Measurements from ENCODE around the gene EME2.

Gene EME2

GRCh38 chr16:1778200-1779179, 5.9 kb downstream of the EME2 start:
- no peak for DNase-seq (ENCODE audit: low read depth)
- TF ChIP-seq, protein P1, sequence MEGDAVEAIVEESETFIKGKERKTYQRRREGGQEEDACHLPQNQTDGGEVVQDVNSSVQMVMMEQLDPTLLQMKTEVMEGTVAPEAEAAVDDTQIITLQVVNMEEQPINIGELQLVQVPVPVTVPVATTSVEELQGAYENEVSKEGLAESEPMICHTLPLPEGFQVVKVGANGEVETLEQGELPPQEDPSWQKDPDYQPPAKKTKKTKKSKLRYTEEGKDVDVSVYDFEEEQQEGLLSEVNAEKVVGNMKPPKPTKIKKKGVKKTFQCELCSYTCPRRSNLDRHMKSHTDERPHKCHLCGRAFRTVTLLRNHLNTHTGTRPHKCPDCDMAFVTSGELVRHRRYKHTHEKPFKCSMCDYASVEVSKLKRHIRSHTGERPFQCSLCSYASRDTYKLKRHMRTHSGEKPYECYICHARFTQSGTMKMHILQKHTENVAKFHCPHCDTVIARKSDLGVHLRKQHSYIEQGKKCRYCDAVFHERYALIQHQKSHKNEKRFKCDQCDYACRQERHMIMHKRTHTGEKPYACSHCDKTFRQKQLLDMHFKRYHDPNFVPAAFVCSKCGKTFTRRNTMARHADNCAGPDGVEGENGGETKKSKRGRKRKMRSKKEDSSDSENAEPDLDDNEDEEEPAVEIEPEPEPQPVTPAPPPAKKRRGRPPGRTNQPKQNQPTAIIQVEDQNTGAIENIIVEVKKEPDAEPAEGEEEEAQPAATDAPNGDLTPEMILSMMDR (IDR thresholded peaks at IDR 0.05; ENCODE audit: insufficient read depth, low read depth, low read length, missing control alignments) = no peak
- H3K4me3 ChIP-seq (ENCODE audit: low read depth, low read length) = no peak overlapping the region

- no peak for DNase-seq (ENCODE audit: low read depth)
- TF ChIP-seq, protein P1 (IDR thresholded peaks at IDR 0.05; ENCODE audit: insufficient read depth, low read depth, low read length, missing control alignments) = no peak
- no peak overlapping the region for H3K4me3 ChIP-seq (ENCODE audit: low read depth, low read length)
Measured at GRCh38 chr16:1779234-1779701, 6.7 kb downstream of the EME2 start.

DNA sequence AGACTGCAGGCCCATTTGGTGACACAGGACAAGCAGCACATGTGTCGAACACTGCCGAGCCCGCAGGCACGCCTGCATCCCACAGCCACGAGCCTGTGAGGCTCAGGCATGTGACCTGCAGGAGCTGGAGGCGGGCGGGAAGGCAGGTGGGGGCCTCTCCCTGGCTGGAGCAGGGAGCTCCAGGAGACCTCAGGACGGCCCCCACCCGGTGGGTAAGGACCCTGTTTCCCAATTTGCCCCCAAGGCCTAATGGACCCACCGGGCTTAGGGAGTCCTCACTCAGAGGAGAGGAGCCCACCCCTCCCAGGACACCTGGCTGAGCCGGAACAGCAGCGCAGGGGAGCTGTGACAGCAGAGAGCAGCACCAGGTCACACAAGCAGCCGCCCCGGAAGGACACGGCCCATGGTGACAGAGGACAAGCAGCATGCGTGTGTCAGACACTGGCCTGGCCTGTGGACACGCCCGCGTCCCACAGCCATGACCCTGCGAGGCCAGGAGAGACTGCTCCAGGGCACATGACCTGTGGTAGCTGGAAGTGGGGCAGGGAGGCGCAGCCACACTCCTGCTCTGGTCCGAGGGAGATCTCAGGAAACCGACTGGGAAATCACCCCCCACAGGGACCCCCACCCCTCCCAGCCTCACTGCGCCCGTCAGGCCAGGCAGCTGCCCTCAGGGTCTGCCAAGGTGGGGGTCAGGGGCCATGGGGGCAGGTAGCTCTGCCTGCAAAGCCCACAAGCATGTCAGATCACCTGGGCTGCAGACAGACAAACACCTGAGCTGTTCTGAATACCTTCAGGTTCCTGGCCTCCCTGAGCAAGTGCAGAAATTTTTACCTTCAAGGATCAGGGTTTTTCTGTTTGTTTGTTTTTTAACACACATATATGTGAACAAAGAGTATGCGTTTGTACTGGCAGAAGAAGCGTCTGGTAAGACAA, 7.4 kb downstream of the EME2 start:
- H3K4me3 ChIP-seq (ENCODE audit: low read depth, low read length) = no peak overlapping the region
- TF ChIP-seq, protein P1 (IDR thresholded peaks at IDR 0.05; ENCODE audit: insufficient read depth, low read depth, low read length, missing control alignments) = no peak
- DNase-seq (ENCODE audit: low read depth) = no peak

DNA sequence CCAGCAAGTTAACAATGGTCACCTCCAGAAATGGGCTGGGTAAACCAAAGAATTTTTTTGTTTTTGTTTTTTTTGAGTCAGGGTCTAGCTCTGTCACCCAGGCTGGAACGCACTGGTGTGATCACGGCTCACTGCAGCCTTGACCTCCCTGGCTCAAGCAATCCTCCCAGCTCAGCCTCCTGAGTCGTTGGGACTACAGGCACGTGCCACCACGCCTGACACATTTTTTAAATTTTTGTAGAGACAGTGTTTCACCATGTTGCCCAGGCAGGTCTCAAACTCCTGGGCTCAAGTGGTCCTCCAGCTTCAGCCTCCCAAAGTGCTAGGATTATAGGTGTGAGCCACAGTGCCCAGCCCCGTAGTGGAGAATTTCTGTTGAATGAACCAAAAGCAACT, 8.1 kb downstream of the EME2 start:
- DNase-seq (ENCODE audit: low read depth) = no peak
- TF ChIP-seq, protein P1 (IDR thresholded peaks at IDR 0.05; ENCODE audit: insufficient read depth, low read depth, low read length, missing control alignments) = no peak
- H3K4me3 ChIP-seq (ENCODE audit: low read depth, low read length) = no peak overlapping the region

GRCh38 chr16:1781254-1781653, 8.6 kb downstream of the EME2 start:
- DNase-seq (ENCODE audit: low read depth) = no peak
- TF ChIP-seq, protein P1 (IDR thresholded peaks at IDR 0.05; ENCODE audit: insufficient read depth, low read depth, low read length, missing control alignments) = no peak
- H3K4me3 ChIP-seq (ENCODE audit: low read depth, low read length) = peak overlapping the region; percentile 84

GRCh38 chr16:1781758-1782407, 9.3 kb downstream of the EME2 start:
- peak; percentile 42 for DNase-seq (ENCODE audit: low read depth)

More at GRCh38 chr16:1781758-1782407, 9.3 kb downstream of the EME2 start:
- peak overlapping the region; percentile 84 for H3K4me3 ChIP-seq (ENCODE audit: low read depth, low read length)
- TF ChIP-seq, protein P1 (IDR thresholded peaks at IDR 0.05; ENCODE audit: insufficient read depth, low read depth, low read length, missing control alignments) = peak; percentile 10
